Suprapubic skin (tissue), 4 donors: ENCODE measurements around the gene EXOSC9.

Experiments used
- EP300 ChIP-seq: sonication (generic); formaldehyde crosslinking; IDR thresholded peaks from one replicate; pipeline ENCODE4 v1.6.1; 2017; ENCODE audit warnings: antibody characterized with exemption
- POLR2A ChIP-seq, 2 donors: fragments of 450-650 bp; IDR thresholded peaks; one replicate each; pipeline ENCODE4 v1.6.1; 2017; ENCODE audit warnings: antibody characterized with exemption in 2 of 2, mild to moderate bottlenecking in 2 of 2, moderate library complexity in 2 of 2
- POLR2AphosphoS5 ChIP-seq, 3 donors: sonication (generic); formaldehyde crosslinking; IDR thresholded peaks; one replicate each; pipeline ENCODE4 v1.6.1; 2017; ENCODE audit warnings: antibody characterized with exemption in 3 of 3
- TF ChIP-seq, protein P1 (sequence below), 2 donors: fragments of 200-600 bp in 1 of 2; fragments of 450-650 bp in 1 of 2; sonication (generic) in 1 of 2; IDR thresholded peaks; one replicate each; pipeline ENCODE4 v1.5.1; 2016 to 2019; ENCODE audit warnings: antibody characterized with exemption in 2 of 2, mild to moderate bottlenecking in 1 of 2, moderate library complexity in 1 of 2

DNA sequence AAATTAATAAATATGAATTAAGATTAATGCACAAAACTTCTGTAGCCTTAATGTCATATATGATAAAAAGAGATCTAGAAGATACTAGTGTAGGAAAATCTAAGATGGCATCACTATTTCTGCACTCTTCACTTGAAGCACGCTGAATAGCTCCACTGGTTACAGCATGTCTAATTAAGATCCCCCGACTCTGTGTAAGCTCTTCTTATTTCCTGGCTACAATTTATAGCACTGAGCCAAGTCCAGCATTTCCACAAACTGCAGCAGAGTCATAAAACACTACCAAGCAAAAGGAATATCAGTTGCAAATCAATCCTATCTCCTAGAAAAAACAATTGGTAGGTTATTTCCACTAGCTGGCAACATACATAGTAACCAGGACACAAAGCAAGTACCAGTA lies 23.8 kb downstream of the EXOSC9 start:
- TF ChIP-seq POLR2A (IDR thresholded peaks at IDR 0.05): no peak
- TF ChIP-seq, protein P1, sequence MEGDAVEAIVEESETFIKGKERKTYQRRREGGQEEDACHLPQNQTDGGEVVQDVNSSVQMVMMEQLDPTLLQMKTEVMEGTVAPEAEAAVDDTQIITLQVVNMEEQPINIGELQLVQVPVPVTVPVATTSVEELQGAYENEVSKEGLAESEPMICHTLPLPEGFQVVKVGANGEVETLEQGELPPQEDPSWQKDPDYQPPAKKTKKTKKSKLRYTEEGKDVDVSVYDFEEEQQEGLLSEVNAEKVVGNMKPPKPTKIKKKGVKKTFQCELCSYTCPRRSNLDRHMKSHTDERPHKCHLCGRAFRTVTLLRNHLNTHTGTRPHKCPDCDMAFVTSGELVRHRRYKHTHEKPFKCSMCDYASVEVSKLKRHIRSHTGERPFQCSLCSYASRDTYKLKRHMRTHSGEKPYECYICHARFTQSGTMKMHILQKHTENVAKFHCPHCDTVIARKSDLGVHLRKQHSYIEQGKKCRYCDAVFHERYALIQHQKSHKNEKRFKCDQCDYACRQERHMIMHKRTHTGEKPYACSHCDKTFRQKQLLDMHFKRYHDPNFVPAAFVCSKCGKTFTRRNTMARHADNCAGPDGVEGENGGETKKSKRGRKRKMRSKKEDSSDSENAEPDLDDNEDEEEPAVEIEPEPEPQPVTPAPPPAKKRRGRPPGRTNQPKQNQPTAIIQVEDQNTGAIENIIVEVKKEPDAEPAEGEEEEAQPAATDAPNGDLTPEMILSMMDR (IDR thresholded peaks at IDR 0.05): no peak
- TF ChIP-seq POLR2AphosphoS5 (IDR thresholded peaks at IDR 0.05): no peak
- TF ChIP-seq EP300: no peak
